Kidney epithelial cell (primary cell): ENCODE measurements around the gene GJC2. TPM values are rescaled to one million over a fixed set of nuclear protein-coding genes. Genes with fewer than 3 reads are reported as not detected.

Source experiments
- DNase-seq: peaks from one replicate; pipeline ENCODE4 v3.0.0-alpha.2; 2010; ENCODE audit warnings: low read depth
- H3K27me3 ChIP-seq: 2 replicates; pipeline ENCODE4 v1.6.0; 2011; ENCODE audit warnings: low read length; ENCODE audit not compliant: control insufficient read depth, insufficient read depth
- H3K36me3 ChIP-seq: 2 replicates; pipeline ENCODE4 v1.5.1; 2011; ENCODE audit warnings: low read length; ENCODE audit not compliant: control insufficient read depth, insufficient read depth
- H3K4me3 ChIP-seq: 2 replicates; pipeline ENCODE4 v1.5.1; 2011; ENCODE audit warnings: low read depth, mild to moderate bottlenecking, control low read depth, low read length
- CTCF ChIP-seq: IDR thresholded peaks from 2 replicates; pipeline ENCODE4 v1.5.1; 2011; ENCODE audit warnings: mild to moderate bottlenecking, moderate library complexity, low read length, control low read depth, inconsistent platforms; ENCODE audit not compliant: insufficient read depth, poor library complexity, severe bottlenecking
- total RNA-seq: library from RNA; depleted of rRNA; stranded (reverse); fragments of >200 nt; gene quantifications from 2 replicates; pipeline ENCODE4 v1.2.3, GENCODE V29; 2015

Gene GJC2
- total RNA-seq, 1 donor from 2014 or later, result 0.38 TPM

- no peak overlapping the region for H3K4me3 ChIP-seq
- no peak for TF ChIP-seq CTCF
- H3K36me3 ChIP-seq, result peaks cover 4% of the 10 kb centered on the region
- H3K27me3 ChIP-seq, result no peaks in the 10 kb centered on the region
- DNase-seq, result no peak
Measured at GRCh38 chr1:228142155-228142691, 7.5 kb upstream of the GJC2 start.

GRCh38 chr1:228142701-228143136, 7.0 kb upstream of the GJC2 start:
- H3K27me3 ChIP-seq, result no peaks in the 10 kb centered on the region
- no peak overlapping the region for H3K4me3 ChIP-seq
- no peak for DNase-seq
- TF ChIP-seq CTCF, result no peak
- H3K36me3 ChIP-seq, result peaks cover 4% of the 10 kb centered on the region

GRCh38 chr1:228143480-228144192, 6.1 kb upstream of the GJC2 start:
- peaks cover 4% of the 10 kb centered on the region for H3K36me3 ChIP-seq
- DNase-seq, result no peak
- no peak overlapping the region for H3K4me3 ChIP-seq
- H3K27me3 ChIP-seq, result no peaks in the 10 kb centered on the region
- TF ChIP-seq CTCF, result no peak

- TF ChIP-seq CTCF, result no peak
- no peak overlapping the region for H3K4me3 ChIP-seq
- DNase-seq, result no peak
- peaks cover 4% of the 10 kb centered on the region for H3K36me3 ChIP-seq
- no peaks in the 10 kb centered on the region for H3K27me3 ChIP-seq
Measured at GRCh38 chr1:228144193-228144992, 5.3 kb upstream of the GJC2 start.

GRCh38 chr1:228144993-228145343, 4.8 kb upstream of the GJC2 start:
- TF ChIP-seq CTCF, result no peak
- Histone ChIP-seq H3K4me3 (no peak overlapping the region), H3K36me3 (peaks cover 4% of the 10 kb centered on the region), H3K27me3 (no peaks in the 10 kb centered on the region)
- no peak for DNase-seq
